ENCODE data around the gene PP2D1.

DNA sequence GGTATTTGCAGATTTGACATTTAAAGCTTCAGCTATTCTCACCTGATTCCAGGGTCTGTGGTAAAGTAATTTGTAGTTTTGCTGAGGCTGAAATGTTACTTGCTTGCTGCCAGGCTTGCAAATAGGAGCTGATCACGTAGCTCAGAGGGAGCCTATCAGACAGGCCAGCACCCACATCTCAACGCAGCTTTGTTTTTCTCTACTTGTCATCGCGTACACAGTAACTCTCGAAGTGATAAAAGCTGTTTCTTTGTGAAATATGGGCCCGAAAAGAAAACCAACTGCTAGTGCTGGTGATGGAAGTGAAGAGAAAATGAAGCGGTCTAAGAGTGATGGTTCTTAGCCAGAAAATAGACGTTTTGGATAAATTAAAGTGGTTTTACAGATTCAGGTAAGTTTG is 41.7 kb downstream of the PP2D1 start:
- TF ChIP-seq SRF (IDR thresholded peaks at IDR 0.05; ENCODE audit: low read depth) (no peak), EZH2phosphoT487 (IDR thresholded peaks at IDR 0.05; ENCODE audit: borderline replicate concordance) (no peak), POLR2AphosphoS5 (IDR thresholded peaks at IDR 0.05; ENCODE audit: low read depth, low read length) (no peak), POLR2A (IDR thresholded peaks at IDR 0.05; ENCODE audit: borderline replicate concordance, extremely low read depth, insufficient read depth, insufficient read length) (no peak), JUND (IDR thresholded peaks at IDR 0.05) (no peak), EZH2 (IDR thresholded peaks at IDR 0.05) (no peak)
- TF ChIP-seq, protein P1, sequence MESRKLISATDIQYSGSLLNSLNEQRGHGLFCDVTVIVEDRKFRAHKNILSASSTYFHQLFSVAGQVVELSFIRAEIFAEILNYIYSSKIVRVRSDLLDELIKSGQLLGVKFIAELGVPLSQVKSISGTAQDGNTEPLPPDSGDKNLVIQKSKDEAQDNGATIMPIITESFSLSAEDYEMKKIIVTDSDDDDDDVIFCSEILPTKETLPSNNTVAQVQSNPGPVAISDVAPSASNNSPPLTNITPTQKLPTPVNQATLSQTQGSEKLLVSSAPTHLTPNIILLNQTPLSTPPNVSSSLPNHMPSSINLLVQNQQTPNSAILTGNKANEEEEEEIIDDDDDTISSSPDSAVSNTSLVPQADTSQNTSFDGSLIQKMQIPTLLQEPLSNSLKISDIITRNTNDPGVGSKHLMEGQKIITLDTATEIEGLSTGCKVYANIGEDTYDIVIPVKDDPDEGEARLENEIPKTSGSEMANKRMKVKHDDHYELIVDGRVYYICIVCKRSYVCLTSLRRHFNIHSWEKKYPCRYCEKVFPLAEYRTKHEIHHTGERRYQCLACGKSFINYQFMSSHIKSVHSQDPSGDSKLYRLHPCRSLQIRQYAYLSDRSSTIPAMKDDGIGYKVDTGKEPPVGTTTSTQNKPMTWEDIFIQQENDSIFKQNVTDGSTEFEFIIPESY (IDR thresholded peaks at IDR 0.05; ENCODE audit: extremely low read depth, insufficient replicate concordance, low read length): no peak
- TF ChIP-seq, protein P2, sequence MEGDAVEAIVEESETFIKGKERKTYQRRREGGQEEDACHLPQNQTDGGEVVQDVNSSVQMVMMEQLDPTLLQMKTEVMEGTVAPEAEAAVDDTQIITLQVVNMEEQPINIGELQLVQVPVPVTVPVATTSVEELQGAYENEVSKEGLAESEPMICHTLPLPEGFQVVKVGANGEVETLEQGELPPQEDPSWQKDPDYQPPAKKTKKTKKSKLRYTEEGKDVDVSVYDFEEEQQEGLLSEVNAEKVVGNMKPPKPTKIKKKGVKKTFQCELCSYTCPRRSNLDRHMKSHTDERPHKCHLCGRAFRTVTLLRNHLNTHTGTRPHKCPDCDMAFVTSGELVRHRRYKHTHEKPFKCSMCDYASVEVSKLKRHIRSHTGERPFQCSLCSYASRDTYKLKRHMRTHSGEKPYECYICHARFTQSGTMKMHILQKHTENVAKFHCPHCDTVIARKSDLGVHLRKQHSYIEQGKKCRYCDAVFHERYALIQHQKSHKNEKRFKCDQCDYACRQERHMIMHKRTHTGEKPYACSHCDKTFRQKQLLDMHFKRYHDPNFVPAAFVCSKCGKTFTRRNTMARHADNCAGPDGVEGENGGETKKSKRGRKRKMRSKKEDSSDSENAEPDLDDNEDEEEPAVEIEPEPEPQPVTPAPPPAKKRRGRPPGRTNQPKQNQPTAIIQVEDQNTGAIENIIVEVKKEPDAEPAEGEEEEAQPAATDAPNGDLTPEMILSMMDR (IDR thresholded peaks at IDR 0.05 in 2 of 3, conservative IDR thresholded peaks at IDR 0.05 in 1 of 3; ENCODE audit: borderline replicate concordance in 1 of 3, insufficient read depth in 1 of 3, low read depth in 2 of 3, low read length in 2 of 3): no peak
- TF ChIP-seq, protein P3, sequence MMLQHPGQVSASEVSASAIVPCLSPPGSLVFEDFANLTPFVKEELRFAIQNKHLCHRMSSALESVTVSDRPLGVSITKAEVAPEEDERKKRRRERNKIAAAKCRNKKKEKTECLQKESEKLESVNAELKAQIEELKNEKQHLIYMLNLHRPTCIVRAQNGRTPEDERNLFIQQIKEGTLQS (IDR thresholded peaks at IDR 0.05): no peak
- TF ChIP-seq, protein P4, sequence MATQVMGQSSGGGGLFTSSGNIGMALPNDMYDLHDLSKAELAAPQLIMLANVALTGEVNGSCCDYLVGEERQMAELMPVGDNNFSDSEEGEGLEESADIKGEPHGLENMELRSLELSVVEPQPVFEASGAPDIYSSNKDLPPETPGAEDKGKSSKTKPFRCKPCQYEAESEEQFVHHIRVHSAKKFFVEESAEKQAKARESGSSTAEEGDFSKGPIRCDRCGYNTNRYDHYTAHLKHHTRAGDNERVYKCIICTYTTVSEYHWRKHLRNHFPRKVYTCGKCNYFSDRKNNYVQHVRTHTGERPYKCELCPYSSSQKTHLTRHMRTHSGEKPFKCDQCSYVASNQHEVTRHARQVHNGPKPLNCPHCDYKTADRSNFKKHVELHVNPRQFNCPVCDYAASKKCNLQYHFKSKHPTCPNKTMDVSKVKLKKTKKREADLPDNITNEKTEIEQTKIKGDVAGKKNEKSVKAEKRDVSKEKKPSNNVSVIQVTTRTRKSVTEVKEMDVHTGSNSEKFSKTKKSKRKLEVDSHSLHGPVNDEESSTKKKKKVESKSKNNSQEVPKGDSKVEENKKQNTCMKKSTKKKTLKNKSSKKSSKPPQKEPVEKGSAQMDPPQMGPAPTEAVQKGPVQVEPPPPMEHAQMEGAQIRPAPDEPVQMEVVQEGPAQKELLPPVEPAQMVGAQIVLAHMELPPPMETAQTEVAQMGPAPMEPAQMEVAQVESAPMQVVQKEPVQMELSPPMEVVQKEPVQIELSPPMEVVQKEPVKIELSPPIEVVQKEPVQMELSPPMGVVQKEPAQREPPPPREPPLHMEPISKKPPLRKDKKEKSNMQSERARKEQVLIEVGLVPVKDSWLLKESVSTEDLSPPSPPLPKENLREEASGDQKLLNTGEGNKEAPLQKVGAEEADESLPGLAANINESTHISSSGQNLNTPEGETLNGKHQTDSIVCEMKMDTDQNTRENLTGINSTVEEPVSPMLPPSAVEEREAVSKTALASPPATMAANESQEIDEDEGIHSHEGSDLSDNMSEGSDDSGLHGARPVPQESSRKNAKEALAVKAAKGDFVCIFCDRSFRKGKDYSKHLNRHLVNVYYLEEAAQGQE (IDR thresholded peaks at IDR 0.05; ENCODE audit: low read depth): no peak
